ENCODE results near the gene MS4A6A. TPM values are rescaled to one million over a fixed set of nuclear protein-coding genes. Genes with fewer than 3 reads are reported as not detected.
A peak's percentile ranks its signal among the peaks of the same experiment; 100 is the strongest.

The MS4A6A gene
- total and polyA plus RNA-seq, 2 donors (not counting 1 experiment from before 2014, with no cell fraction given), result 0.34 to 4.1 TPM

DNA sequence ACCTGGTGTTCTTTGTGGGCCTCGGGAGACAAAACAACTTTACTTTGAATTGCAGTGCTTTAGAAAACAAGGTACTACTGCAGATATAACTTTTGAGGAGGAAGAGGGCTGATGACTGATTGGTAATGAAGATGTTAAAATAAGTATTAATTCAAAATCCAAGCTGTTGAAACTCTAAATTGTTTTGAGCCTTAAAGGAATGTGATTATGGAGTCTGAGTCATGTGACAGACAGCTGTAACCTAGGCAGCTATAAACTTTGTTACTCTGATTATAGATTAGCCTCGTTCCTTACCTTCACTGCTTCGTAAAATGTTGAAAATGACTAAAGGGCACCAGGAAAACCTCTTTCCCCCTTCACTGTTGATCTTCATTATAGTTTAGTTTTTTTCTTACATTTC is 51.0 kb downstream of the MS4A6A start:
- H3K27ac ChIP-seq (ENCODE audit: low read length in 2 of 2), result no peak overlapping the region
- peaks cover 0 to 5% (median 2%) of the 10 kb centered on the region in 4 experiments for H3K27me3 ChIP-seq (replicated peaks in 1 of 4; ENCODE audit: control extremely low read depth in 1 of 4, control insufficient read depth in 3 of 4, insufficient read depth in 4 of 4, low read length in 3 of 4)
- no peak overlapping the region for H3K4me3 Mint-ChIP-seq
- H3K9me3 ChIP-seq (ENCODE audit: control extremely low read depth in 1 of 3, control insufficient read depth in 2 of 3, insufficient read depth in 1 of 3, low read length in 2 of 3), result peaks cover 0 to 13% (median 7%) of the 10 kb centered on the region in 3 donors
- CTCF ChIA-PET, result no interaction called here
- H3K27me3 Mint-ChIP-seq, result no peaks in the 10 kb centered on the region
- H3K9ac ChIP-seq (ENCODE audit: low read length), result no peak overlapping the region
- intact Hi-C loops (cut with micrococcal nuclease), result no loop called here
- DNase-seq, result no peak
- no peak overlapping the region for H3K4me3 ChIP-seq (ENCODE audit: control extremely low read depth in 1 of 5, extremely low read depth in 1 of 5, insufficient read depth in 1 of 5, low read depth in 2 of 5, low read length in 4 of 5)
- H3K4me1 Mint-ChIP-seq, result peaks cover 4% of the 10 kb centered on the region
- POLR2A ChIA-PET, result no interaction called here
- no peaks in the 10 kb centered on the region for H3K4me1 ChIP-seq (ENCODE audit: control insufficient read depth in 2 of 2, insufficient read depth in 2 of 2, low read length in 2 of 2)
- WGBS (ENCODE audit: insufficient coverage), result no CpG with 5 or more reads among the region's 3 CpGs
- no peak overlapping the region for H2AFZ ChIP-seq (ENCODE audit: insufficient read depth, low read depth, low read length, poor library complexity, severe bottlenecking)
- no peak overlapping the region for H3K27ac Mint-ChIP-seq
- TF ChIP-seq EZH2 (IDR thresholded peaks at IDR 0.05; ENCODE audit: borderline replicate concordance, insufficient read depth, low read depth, low read length, poor library complexity, severe bottlenecking), result no peak
- TF ChIP-seq CTCF (IDR thresholded peaks at IDR 0.05), result no peak
- no peaks in the 10 kb centered on the region for H4K20me1 ChIP-seq (ENCODE audit: control insufficient read depth, insufficient read depth, low read length, poor library complexity, severe bottlenecking)
- no peak for ATAC-seq (ENCODE audit: low read depth)
- H3K36me3 ChIP-seq (replicated peaks in 1 of 2; ENCODE audit: control extremely low read depth in 1 of 2, control insufficient read depth in 1 of 2, extremely low read depth in 1 of 2, insufficient read depth in 2 of 2, low read length in 1 of 2), result no peaks in the 10 kb centered on the region
- no peaks in the 10 kb centered on the region for H3K79me2 ChIP-seq (ENCODE audit: control insufficient read depth, insufficient read depth, low read length)
- no peak overlapping the region for H3K4me2 ChIP-seq (replicated peaks; ENCODE audit: low read depth, low read length, poor library complexity, severe bottlenecking)
- no peaks in the 10 kb centered on the region for H3K9me3 Mint-ChIP-seq (ENCODE audit: insufficient read depth)

DNA sequence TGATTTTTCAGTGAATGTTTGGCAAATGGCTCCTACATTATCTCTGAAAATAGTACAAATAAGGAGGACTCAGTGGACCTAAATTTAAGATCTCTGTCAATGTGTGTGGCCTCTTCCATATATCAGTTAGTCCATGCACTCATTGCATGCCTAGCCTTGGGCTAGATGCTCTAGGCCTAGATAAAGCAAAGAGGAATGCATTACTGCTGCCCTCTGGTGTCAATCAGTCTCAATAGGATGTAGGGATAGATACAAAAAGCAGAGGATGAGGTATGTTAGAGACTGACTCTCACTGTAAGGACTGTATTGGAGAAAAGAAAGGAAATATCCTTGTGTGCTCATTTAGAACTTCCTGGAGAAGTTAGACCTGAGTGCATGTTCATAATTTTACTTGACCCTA is 52.4 kb downstream of the MS4A6A start:
- Histone ChIP-seq H3K27ac (ENCODE audit: low read length in 2 of 2) (no peak overlapping the region), H3K4me1 (ENCODE audit: control insufficient read depth in 2 of 2, insufficient read depth in 2 of 2, low read length in 2 of 2) (peaks cover 7 to 8% of the 10 kb centered on the region in 2 donors), H3K9ac (ENCODE audit: low read length) (no peak overlapping the region), H3K4me2 (replicated peaks; ENCODE audit: low read depth, low read length, poor library complexity, severe bottlenecking) (no peak overlapping the region), H3K36me3 (replicated peaks in 1 of 2; ENCODE audit: control extremely low read depth in 1 of 2, control insufficient read depth in 1 of 2, extremely low read depth in 1 of 2, insufficient read depth in 2 of 2, low read length in 1 of 2) (no peaks in the 10 kb centered on the region), H3K79me2 (ENCODE audit: control insufficient read depth, insufficient read depth, low read length) (no peaks in the 10 kb centered on the region), H2AFZ (ENCODE audit: insufficient read depth, low read depth, low read length, poor library complexity, severe bottlenecking) (no peak overlapping the region), H3K27me3 (replicated peaks in 1 of 4; ENCODE audit: control extremely low read depth in 1 of 4, control insufficient read depth in 3 of 4, insufficient read depth in 4 of 4, low read length in 3 of 4) (peaks cover 0 to 4% (median 0%) of the 10 kb centered on the region in 4 experiments), H4K20me1 (ENCODE audit: control insufficient read depth, insufficient read depth, low read length, poor library complexity, severe bottlenecking) (no peaks in the 10 kb centered on the region), H3K4me3 (ENCODE audit: control extremely low read depth in 1 of 5, extremely low read depth in 1 of 5, insufficient read depth in 1 of 5, low read depth in 2 of 5, low read length in 4 of 5) (no peak overlapping the region), H3K9me3 (ENCODE audit: control extremely low read depth in 1 of 3, control insufficient read depth in 2 of 3, insufficient read depth in 1 of 3, low read length in 2 of 3) (peaks cover 1 to 8% (median 2%) of the 10 kb centered on the region in 3 donors)
- CTCF ChIA-PET, result no interaction called here
- Mint-ChIP-seq H3K27ac (no peak overlapping the region), H3K4me1 (peaks cover 10% of the 10 kb centered on the region), H3K9me3 (ENCODE audit: insufficient read depth) (no peaks in the 10 kb centered on the region), H3K27me3 (no peaks in the 10 kb centered on the region), H3K4me3 (no peak overlapping the region)
- POLR2A ChIA-PET, result no interaction called here
- ATAC-seq (ENCODE audit: low read depth) (no peak), DNase-seq (peak; percentile 37)
- intact Hi-C loops (cut with micrococcal nuclease), result no loop called here
- TF ChIP-seq CTCF (IDR thresholded peaks at IDR 0.05) (no peak), EZH2 (IDR thresholded peaks at IDR 0.05; ENCODE audit: borderline replicate concordance, insufficient read depth, low read depth, low read length, poor library complexity, severe bottlenecking) (no peak)
